A549 (cell line): Measurements from ENCODE around the gene ATOX1. TPM values are rescaled to one million over a fixed set of nuclear protein-coding genes. Genes with fewer than 3 reads are reported as not detected.
A peak's percentile ranks its signal among the peaks of the same experiment; 100 is the strongest.

ENCODE experiments used
- ATAC-seq, 2 experiments: fragments of 200-7000 bp in 1 of 2; fragments of >200 bp in 1 of 2; cut with Nextera tagmentation in 1 of 2; cut with Tn5 transposase in 1 of 2; 3 replicates each; pipeline versions ENCODE4 v1.8.0 to v1.9.1; 2018 to 2020; ENCODE audit warnings: mild to moderate bottlenecking in 1 of 2, moderate library complexity in 1 of 2
- CTCF ChIA-PET: fragments of 300-600 bp; sonication (Branson Sonifier 250); formaldehyde crosslinking; extraction: SDS; loops from one replicate; lab custom pipeline; 2021; ENCODE audit warnings: antibody characterized with exemption, inconsistent platforms; lab: Yijun Ruan, JAX
- POLR2A ChIA-PET: fragments of 350-600 bp; formaldehyde crosslinking; extraction: SDS; loops from one replicate; lab custom pipeline; 2021; ENCODE audit warnings: antibody characterized with exemption, inconsistent platforms; lab: Yijun Ruan, JAX
- DNase-seq, 2 experiments: peaks; one replicate each; pipeline versions ENCODE4 v3.0.0 to v3.0.0-alpha.2; 2011 to 2016; ENCODE audit warnings: low read depth in 1 of 2, low spot score in 1 of 2
- FAIRE-seq: peaks from 2 replicates; lab custom pipeline; 2011; peaks lifted over from hg19 to GRCh38; lab: Jason Lieb, UNC
- H3K27ac ChIP-seq, 2 experiments: fragments of >200 bp; sonication (Bioruptor Twin); formaldehyde crosslinking; 3 replicates each; pipeline ENCODE4 v1.5.1; 2016 to 2017
- H3K4me1 ChIP-seq: fragments of >200 bp; sonication (Bioruptor Twin); formaldehyde crosslinking; 3 replicates; pipeline ENCODE4 v1.6.1; 2016
- H3K4me2 ChIP-seq: fragments of >200 bp; sonication (Bioruptor Twin); formaldehyde crosslinking; 3 replicates; pipeline ENCODE4 v1.6.1; 2016
- H3K4me3 ChIP-seq: fragments of >200 bp; sonication (Bioruptor Twin); formaldehyde crosslinking; 3 replicates; pipeline ENCODE4 v1.5.1; 2016
- H3K9me3 ChIP-seq: fragments of >200 bp; sonication (Bioruptor Twin); formaldehyde crosslinking; 3 replicates; pipeline ENCODE4 v1.6.1; 2016
- BHLHE40 ChIP-seq: IDR thresholded peaks from 2 replicates; pipeline ENCODE4 v1.6.1; 2012; ENCODE audit warnings: low read depth, low read length, inconsistent platforms
- CBX2 ChIP-seq: fragments of 200-600 bp; sonication (generic); IDR thresholded peaks from 2 replicates; pipeline ENCODE4 v1.6.1; 2016; ENCODE audit warnings: low read depth, mild to moderate bottlenecking, borderline replicate concordance
- ESRRA ChIP-seq: fragments of 150-350 bp; IDR thresholded peaks from 2 replicates; pipeline ENCODE4 v1.6.1; 2014; ENCODE audit warnings: mild to moderate bottlenecking, low read length, borderline replicate concordance
- FOSL2 ChIP-seq, 2 experiments: fragments of 450-650 bp in 1 of 2; fragments of >200 bp in 1 of 2; sonication (Bioruptor Twin) in 1 of 2; formaldehyde crosslinking; IDR thresholded peaks; 2 replicates each; pipeline versions ENCODE4 v1.5.0 to v1.6.1; 2016 to 2020; ENCODE audit warnings: mild to moderate bottlenecking in 1 of 2, moderate library complexity in 1 of 2
- MAZ ChIP-seq: fragments of 150-350 bp; IDR thresholded peaks from 2 replicates; pipeline ENCODE4 v1.6.1; 2014; ENCODE audit warnings: antibody characterized with exemption, low read depth, low read length, borderline replicate concordance
- MYC ChIP-seq: IDR thresholded peaks from 2 replicates; pipeline ENCODE4 v1.6.1; 2012; ENCODE audit warnings: mild to moderate bottlenecking, inconsistent platforms, low read length, improper control_type of control experiment, borderline replicate concordance
- RARB ChIP-seq: fragments of 250-450 bp; sonication (Bioruptor Pico); IDR thresholded peaks from 2 replicates; pipeline ENCODE4 v1.8.0; 2021; ENCODE audit warnings: mild to moderate bottlenecking, moderate library complexity
- RCOR1 ChIP-seq: fragments of 150-350 bp; IDR thresholded peaks from 2 replicates; pipeline ENCODE4 v1.6.1; 2014; ENCODE audit warnings: antibody characterized with exemption, low read length, low read depth
- TP53 ChIP-seq: fragments of 250-450 bp; sonication (Bioruptor Pico); IDR thresholded peaks from 2 replicates; pipeline ENCODE4 v1.5.0; 2021; ENCODE audit warnings: mild to moderate bottlenecking, moderate library complexity
- ZC3H11A ChIP-seq: fragments of 450-650 bp; IDR thresholded peaks from 2 replicates; pipeline ENCODE4 v1.6.1; 2014; ENCODE audit warnings: antibody characterized with exemption, mild to moderate bottlenecking
- ZFP36 ChIP-seq: fragments of 450-650 bp; IDR thresholded peaks from 2 replicates; pipeline ENCODE4 v1.6.1; 2014; ENCODE audit warnings: borderline replicate concordance; ENCODE audit not compliant: partially characterized antibody
- ZSCAN20 ChIP-seq: fragments of 250-450 bp; sonication (Bioruptor Pico); IDR thresholded peaks from 2 replicates; pipeline ENCODE4 v1.8.0; 2022; ENCODE audit warnings: mild to moderate bottlenecking, moderate library complexity
- WGBS: methylation state at CpG from one replicate; pipeline ENCODE4 v1.1.6; 2017; ENCODE audit errors: missing lambda C conversion rate; 5-methylcytosine and 5-hydroxymethylcytosine counted together
- polyA plus RNA-seq, 4 experiments: library from polyadenylated mRNA; depleted of rRNA in 3 of 4; stranded (reverse); fragments of >200 nt; fragmentation: RNase III in 1 of 4; extraction: RNeasy Plus Mini Kit Qiagen cat#74134 plus additional on column Dnase treatment in 1 of 4; gene quantifications; 2 replicates in 3 of 4; 3 replicates in 1 of 4; pipeline ENCODE4 v1.2.3, GENCODE V29; 2011 to 2017
- TF ChIP-seq, protein P1 (sequence below): fragments of >200 bp; sonication (Bioruptor Twin); formaldehyde crosslinking; IDR thresholded peaks from 2 replicates; pipeline ENCODE4 v1.6.1; 2016
- TF ChIP-seq, protein P2 (sequence below): fragments of 250-450 bp; sonication (Bioruptor Pico); IDR thresholded peaks from 2 replicates; pipeline ENCODE4 v1.5.0; 2020; ENCODE audit warnings: low read depth, mild to moderate bottlenecking, moderate library complexity
- TF ChIP-seq, protein P3 (sequence below): IDR thresholded peaks from 2 replicates; pipeline ENCODE4 v1.6.1; 2012
- TF ChIP-seq, protein P4 (sequence below): fragments of 150-350 bp; IDR thresholded peaks from 2 replicates; pipeline ENCODE4 v1.6.1; 2014; ENCODE audit warnings: low read depth, mild to moderate bottlenecking, low read length
- TF ChIP-seq, protein P5 (sequence below): fragments of 450-650 bp; IDR thresholded peaks from 2 replicates; pipeline ENCODE4 v1.6.1; 2014; ENCODE audit warnings: antibody characterized with exemption

Gene ATOX1
- polyA plus RNA-seq, 2 of the 4 experiments (the other 2 are of a cell fraction): 58.1 to 218 TPM

DNA sequence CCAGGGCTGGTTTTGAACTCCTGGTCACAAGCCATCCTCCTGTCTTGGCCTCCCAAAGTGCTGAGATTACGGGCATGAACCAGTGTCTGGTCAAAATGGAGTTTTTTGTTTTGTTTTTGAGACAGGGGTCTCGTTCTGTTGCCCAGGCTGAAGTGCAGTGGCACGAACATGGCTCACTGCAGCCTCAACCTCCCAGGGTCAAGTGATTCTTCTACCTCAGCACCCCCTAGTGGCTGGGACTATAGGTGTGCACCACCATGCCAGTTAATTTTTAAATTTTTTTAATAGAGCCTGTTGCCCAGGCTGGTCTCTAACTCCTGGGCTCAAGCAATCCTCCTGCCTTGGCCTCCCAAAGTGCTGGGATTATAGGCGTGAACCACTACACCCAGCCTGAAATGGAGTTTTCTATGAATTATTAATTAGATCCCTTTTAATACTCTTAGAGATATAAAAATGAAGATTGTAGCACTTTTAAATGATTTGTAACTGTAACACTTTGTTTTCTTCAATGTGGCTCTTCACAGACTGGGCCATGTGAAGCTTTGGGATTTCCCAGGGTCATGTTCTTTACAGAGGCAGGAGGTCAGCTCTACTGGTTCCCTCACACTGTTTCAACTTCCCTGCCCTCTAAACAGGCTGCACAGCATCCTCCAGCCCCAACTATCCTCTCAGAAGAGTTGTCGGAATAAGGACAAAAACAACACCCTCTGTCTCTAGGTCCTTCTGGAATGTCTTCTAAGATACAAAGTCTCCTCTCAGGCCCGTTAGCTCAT is 39.0 kb downstream of the ATOX1 start (continued):
- no peak for TF ChIP-seq ESRRA
- no peak for TF ChIP-seq RARB
- TF ChIP-seq, protein P1, sequence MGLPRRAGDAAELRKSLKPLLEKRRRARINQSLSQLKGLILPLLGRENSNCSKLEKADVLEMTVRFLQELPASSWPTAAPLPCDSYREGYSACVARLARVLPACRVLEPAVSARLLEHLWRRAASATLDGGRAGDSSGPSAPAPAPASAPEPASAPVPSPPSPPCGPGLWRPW: no peak
- TF ChIP-seq, protein P2, sequence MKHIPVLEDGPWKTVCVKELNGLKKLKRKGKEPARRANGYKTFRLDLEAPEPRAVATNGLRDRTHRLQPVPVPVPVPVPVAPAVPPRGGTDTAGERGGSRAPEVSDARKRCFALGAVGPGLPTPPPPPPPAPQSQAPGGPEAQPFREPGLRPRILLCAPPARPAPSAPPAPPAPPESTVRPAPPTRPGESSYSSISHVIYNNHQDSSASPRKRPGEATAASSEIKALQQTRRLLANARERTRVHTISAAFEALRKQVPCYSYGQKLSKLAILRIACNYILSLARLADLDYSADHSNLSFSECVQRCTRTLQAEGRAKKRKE: no peak

DNA sequence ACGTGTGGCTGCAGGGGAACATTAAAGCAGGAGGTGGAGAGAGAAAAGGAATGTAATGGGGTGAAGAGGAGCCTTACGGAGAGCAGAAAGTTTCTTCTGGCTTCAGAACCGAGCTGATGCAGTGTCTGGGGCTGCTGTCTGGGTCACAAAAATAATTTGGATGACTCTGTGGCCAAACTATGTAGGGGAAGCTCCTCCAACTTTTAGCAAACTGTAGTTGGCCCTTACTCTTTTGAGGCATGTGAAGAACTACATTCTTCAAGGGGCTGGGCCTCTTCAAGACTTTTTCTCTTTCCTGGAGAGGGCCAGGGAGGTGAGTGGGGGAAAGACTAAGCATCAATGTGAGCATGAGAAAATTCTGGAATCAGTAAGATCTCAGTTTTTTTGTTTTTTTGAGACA is 39.8 kb downstream of the ATOX1 start:
- H3K4me2 ChIP-seq: no peak overlapping the region; the same call in 2 of the 3 replicates
- H3K27ac ChIP-seq: peak overlapping the region in 1 of 2 experiments; percentile 66; a peak in 3 of 6 replicates
- ChIA-PET CTCF (interaction anchor here (1.1 to 9.4 kb wide), 8 partner anchors 14 to 66 kb away, joined by 3 to 65 read pairs (median 8); no protein-coding TSS in a partner anchor), POLR2A (no interaction called here)
- H3K4me3 ChIP-seq: no peak overlapping the region
- H3K4me1 ChIP-seq: peaks cover 12% of the 10 kb centered on the region; the same call in 2 of the 3 replicates
- FAIRE-seq (no peak), ATAC-seq (peak; percentile 12 to 57; a peak in 3 of 6 replicates), DNase-seq (no peak)
- no peaks in the 10 kb centered on the region for H3K9me3 ChIP-seq
- WGBS: 47% methylated on average over 3 of the region's 3 CpGs
- TF ChIP-seq CBX2: no peak
- TF ChIP-seq, protein P3, sequence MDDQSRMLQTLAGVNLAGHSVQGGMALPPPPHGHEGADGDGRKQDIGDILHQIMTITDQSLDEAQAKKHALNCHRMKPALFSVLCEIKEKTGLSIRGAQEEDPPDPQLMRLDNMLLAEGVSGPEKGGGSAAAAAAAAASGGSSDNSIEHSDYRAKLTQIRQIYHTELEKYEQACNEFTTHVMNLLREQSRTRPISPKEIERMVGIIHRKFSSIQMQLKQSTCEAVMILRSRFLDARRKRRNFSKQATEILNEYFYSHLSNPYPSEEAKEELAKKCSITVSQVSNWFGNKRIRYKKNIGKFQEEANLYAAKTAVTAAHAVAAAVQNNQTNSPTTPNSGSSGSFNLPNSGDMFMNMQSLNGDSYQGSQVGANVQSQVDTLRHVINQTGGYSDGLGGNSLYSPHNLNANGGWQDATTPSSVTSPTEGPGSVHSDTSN: no peak
- TF ChIP-seq ZC3H11A: no peak
- no peak for TF ChIP-seq MAZ
- no peak for TF ChIP-seq BHLHE40
- no peak for TF ChIP-seq RCOR1
- TF ChIP-seq TP53 (CRISPR knock-in tag): no peak

DNA sequence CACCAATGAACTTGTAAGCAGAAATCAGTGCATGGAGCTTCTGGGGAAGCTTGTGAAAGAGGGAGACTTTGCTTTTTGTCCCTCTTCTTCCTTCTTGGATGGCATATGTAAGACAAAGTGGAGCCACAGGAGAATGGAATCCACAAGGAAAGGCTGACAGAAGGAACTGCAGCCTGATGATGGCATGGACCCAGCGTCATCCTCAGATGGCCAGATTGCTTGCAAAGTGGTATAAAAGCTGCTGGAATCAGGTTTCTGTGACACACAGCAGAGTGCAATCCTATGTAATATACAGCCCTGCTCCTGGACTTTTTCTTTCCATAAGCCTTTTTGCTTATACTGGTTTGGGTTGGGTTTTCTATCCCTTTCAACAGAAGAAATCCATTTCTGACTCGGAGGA is 40.3 kb downstream of the ATOX1 start:
- H3K9me3 ChIP-seq: no peaks in the 10 kb centered on the region
- peak; percentile 44 to 49; a peak in 3 of 6 replicates for ATAC-seq
- FAIRE-seq: peak; percentile 7
- TF ChIP-seq FOSL2 (IDR thresholded peaks at IDR 0.05) (no peak), FOSL2 (CRISPR knock-in tag; IDR thresholded peaks at IDR 0.05) (no peak), ZSCAN20 (CRISPR knock-in tag) (no peak), MYC (no peak), ZFP36 (no peak)
- TF ChIP-seq, protein P4, sequence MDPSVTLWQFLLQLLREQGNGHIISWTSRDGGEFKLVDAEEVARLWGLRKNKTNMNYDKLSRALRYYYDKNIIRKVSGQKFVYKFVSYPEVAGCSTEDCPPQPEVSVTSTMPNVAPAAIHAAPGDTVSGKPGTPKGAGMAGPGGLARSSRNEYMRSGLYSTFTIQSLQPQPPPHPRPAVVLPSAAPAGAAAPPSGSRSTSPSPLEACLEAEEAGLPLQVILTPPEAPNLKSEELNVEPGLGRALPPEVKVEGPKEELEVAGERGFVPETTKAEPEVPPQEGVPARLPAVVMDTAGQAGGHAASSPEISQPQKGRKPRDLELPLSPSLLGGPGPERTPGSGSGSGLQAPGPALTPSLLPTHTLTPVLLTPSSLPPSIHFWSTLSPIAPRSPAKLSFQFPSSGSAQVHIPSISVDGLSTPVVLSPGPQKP: no peak
- TF ChIP-seq, protein P5, sequence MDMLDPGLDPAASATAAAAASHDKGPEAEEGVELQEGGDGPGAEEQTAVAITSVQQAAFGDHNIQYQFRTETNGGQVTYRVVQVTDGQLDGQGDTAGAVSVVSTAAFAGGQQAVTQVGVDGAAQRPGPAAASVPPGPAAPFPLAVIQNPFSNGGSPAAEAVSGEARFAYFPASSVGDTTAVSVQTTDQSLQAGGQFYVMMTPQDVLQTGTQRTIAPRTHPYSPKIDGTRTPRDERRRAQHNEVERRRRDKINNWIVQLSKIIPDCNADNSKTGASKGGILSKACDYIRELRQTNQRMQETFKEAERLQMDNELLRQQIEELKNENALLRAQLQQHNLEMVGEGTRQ: no peak
- no peak for DNase-seq
- H3K4me1 ChIP-seq: peaks cover 12% of the 10 kb centered on the region; the same call in 2 of the 3 replicates
- CTCF ChIA-PET: interaction anchor here (1.1 to 9.4 kb wide), 9 partner anchors 13 to 66 kb away, joined by 3 to 65 read pairs (median 7); no protein-coding TSS in a partner anchor
- WGBS: 77% methylated on average over 2 of the region's 2 CpGs
- H3K27ac ChIP-seq: peak overlapping the region in 1 of 2 experiments; percentile 66; a peak in 4 of 6 replicates
- H3K4me2 ChIP-seq: no peak overlapping the region
- H3K4me3 ChIP-seq: no peak overlapping the region
- POLR2A ChIA-PET: no interaction called here
